Measurements from ENCODE around the gene TUBGCP3. TPM values are rescaled to one million over a fixed set of nuclear protein-coding genes. Genes with fewer than 3 reads are reported as not detected.

The TUBGCP3 gene
- total and polyA plus RNA-seq, 9 donors, result 19.4 to 58.0 (median 29.5) TPM

DNA sequence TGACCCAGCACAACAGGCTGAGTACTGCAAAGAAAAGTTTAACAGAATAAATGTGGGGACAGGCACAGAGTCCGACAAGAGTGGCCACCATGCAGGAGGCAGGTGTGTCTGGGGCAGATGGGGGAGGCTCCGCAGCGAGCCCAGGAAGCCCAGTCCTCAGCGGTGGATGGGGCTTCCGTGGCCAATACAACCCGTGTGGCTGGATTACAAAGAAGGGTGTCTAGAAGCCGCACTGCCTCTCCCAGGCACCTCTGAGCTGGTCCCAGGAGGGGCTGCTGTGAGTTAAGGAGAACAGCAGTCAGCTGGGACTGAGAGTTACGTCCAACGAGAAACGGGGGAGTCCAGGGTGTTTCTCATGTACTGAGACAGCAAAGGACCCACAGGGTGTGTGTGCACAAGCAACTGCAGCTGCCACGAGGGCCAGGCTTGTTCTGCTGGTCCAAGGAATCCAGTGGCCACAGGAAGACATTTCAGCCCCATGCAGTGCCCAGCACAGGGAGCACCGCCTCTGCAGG is 141.5 kb downstream of the TUBGCP3 start:
- no peak for DNase-seq
- no peak overlapping the region for H3K27ac ChIP-seq
- TF ChIP-seq, protein P1, sequence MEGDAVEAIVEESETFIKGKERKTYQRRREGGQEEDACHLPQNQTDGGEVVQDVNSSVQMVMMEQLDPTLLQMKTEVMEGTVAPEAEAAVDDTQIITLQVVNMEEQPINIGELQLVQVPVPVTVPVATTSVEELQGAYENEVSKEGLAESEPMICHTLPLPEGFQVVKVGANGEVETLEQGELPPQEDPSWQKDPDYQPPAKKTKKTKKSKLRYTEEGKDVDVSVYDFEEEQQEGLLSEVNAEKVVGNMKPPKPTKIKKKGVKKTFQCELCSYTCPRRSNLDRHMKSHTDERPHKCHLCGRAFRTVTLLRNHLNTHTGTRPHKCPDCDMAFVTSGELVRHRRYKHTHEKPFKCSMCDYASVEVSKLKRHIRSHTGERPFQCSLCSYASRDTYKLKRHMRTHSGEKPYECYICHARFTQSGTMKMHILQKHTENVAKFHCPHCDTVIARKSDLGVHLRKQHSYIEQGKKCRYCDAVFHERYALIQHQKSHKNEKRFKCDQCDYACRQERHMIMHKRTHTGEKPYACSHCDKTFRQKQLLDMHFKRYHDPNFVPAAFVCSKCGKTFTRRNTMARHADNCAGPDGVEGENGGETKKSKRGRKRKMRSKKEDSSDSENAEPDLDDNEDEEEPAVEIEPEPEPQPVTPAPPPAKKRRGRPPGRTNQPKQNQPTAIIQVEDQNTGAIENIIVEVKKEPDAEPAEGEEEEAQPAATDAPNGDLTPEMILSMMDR (IDR thresholded peaks at IDR 0.05), result no peak
- no peak for TF ChIP-seq POLR2A (IDR thresholded peaks at IDR 0.05)
- no peak for TF ChIP-seq EP300 (IDR thresholded peaks at IDR 0.05)
- H3K4me1 ChIP-seq (ENCODE audit: insufficient read depth), result no peaks in the 10 kb centered on the region
- no peak overlapping the region for H3K4me3 ChIP-seq
- no peaks in the 10 kb centered on the region for H3K27me3 ChIP-seq
- intact Hi-C loops (cut with DNase I), result loop anchor here in 3 of 4 donors (10.0 kb wide), 1 partner anchor 972 kb away; no protein-coding TSS in a partner anchor
- 41 to 56% (median 49%) methylated on average over 12 of the region's 12 CpGs for WGBS, 3 donors
- H3K9me3 ChIP-seq, result no peaks in the 10 kb centered on the region
- H3K36me3 ChIP-seq, result no peaks in the 10 kb centered on the region

DNA sequence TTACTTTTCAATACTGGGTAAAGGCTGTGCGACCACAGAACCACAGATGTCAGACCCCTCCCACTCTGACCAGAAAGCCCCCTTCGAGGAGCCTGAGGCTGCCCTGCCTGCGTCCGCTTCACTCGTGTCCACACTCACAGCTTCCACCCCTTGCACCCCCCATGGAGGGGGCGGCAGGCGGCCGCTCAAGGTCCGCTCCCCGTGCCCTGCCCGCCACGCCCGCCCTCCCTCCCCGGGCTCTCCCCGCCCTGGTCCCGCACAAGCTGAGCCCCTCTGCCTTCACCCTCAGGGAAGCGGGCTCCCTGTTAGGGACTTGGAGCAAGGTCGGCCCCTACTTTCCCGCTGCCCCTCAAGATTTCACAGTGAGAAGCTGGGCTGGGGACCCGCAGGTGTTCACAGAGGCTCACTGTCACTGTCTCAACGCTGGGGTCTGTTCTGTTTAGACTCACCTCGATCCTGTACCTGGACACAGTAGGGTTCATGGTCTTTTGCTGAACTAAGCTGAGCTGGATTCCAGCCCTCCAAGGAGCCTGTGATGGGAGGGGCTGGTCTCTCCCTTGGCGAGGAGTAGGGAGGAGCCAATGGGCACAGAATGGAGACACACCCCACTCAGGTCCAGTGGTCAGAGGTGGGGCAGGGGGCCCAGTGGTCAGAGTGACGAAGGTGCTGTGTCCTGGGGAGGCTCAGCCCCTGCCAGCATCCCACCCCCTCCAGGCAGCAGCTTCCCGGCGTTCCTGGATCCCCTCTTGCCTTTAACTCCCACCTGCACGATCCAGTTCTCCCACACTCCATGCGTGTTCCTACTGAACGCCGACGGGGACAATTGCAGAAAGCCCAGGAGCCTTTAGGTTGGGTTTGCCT is 142.3 kb downstream of the TUBGCP3 start:
- DNase-seq, result no peak
- no peaks in the 10 kb centered on the region for H3K36me3 ChIP-seq
- H3K4me3 ChIP-seq, result no peak overlapping the region
- no peaks in the 10 kb centered on the region for H3K9me3 ChIP-seq
- TF ChIP-seq EP300 (IDR thresholded peaks at IDR 0.05) (no peak), POLR2A (IDR thresholded peaks at IDR 0.05) (no peak)
- TF ChIP-seq, protein P1 (IDR thresholded peaks at IDR 0.05), result no peak
- WGBS, 3 donors, result 48 to 61% (median 52%) methylated on average over 27 to 31 of the region's 31 CpGs
- H3K27ac ChIP-seq, result no peak overlapping the region
- H3K4me1 ChIP-seq (ENCODE audit: insufficient read depth), result no peaks in the 10 kb centered on the region
- no peaks in the 10 kb centered on the region for H3K27me3 ChIP-seq
- intact Hi-C loops (cut with DNase I), result loop anchor here in 3 of 4 donors (10.0 kb wide), 1 partner anchor 971 kb away; no protein-coding TSS in a partner anchor

DNA sequence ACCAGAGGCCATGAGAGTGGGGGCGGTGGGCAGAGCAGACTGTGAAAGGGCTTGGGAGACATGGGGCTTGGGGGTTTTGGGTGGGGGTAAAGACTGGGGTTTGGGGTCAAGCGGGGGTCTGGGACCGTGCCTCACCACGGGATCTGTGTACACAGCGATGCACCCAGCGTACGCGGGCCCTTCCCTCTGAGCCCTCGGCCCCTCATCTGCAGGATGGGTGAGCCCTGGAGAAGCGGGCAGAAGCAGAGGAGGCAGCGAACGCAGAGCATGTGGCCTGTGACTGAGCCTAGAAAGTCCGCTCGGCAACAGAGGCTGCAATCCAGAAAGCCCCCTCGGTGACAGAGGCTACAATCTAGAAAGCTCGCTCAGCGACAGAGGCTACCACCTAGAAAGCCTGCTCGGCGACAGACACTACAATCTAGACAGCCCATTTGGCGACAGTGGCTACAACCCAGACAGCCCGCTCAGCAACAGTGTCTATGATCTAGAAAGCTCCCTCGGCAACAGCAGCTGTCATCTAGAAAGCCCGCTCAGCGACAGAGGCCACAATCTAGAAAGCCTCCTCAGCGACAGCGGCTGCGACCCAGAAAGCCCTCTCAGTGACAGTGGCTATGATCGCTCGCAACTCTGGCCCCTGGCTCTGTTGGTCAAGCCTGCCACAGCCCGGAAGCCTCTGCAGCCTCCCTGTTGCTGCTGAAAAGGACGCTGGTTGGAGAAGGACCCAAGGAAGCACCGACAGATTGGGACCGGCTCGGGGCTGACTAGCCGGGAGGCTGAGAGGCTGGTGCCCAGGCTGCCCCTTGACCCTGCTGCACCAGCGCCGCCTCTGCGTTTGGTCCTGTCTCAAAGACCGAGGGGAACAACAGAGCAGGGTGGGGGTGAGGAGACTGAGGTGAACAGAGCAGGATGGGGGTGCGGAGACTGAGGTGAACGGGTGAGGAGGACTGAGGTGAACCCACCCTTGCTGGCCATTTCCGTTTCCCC is 143.2 kb downstream of the TUBGCP3 start:
- 76 to 78% (median 76%) methylated on average over 42 of the region's 42 CpGs for WGBS, 3 donors
- no peak overlapping the region for H3K27ac ChIP-seq
- H3K36me3 ChIP-seq, result no peaks in the 10 kb centered on the region
- no peak overlapping the region for H3K4me3 ChIP-seq
- no peak for TF ChIP-seq EP300 (IDR thresholded peaks at IDR 0.05)
- TF ChIP-seq, protein P1 (IDR thresholded peaks at IDR 0.05), result no peak
- no peak for TF ChIP-seq POLR2A (IDR thresholded peaks at IDR 0.05)
- no peaks in the 10 kb centered on the region for H3K4me1 ChIP-seq (ENCODE audit: insufficient read depth)
- DNase-seq, result no peak
- intact Hi-C loops (cut with DNase I), result loop anchor here in 3 of 4 donors (10.0 kb wide), 1 partner anchor 970 kb away; no protein-coding TSS in a partner anchor
- no peaks in the 10 kb centered on the region for H3K9me3 ChIP-seq
- no peaks in the 10 kb centered on the region for H3K27me3 ChIP-seq

DNA sequence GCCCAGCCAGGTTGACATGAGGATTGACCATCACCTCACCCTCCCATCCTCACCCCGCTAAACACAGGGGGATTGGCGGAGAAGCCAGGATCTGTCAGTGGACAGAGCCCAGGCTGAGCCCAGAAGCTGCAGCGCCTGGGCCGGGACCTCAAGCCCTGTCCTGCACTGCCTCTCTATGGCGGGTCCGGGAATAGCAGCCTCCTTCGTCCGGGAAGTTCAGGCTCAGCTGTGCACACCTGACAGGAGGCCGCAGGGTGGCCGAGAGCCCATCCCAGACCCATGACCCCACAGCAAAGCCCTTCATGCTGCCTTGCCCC is 144.0 kb downstream of the TUBGCP3 start:
- Histone ChIP-seq H3K36me3 (no peaks in the 10 kb centered on the region), H3K9me3 (no peaks in the 10 kb centered on the region), H3K27me3 (no peaks in the 10 kb centered on the region), H3K4me1 (ENCODE audit: insufficient read depth) (no peaks in the 10 kb centered on the region), H3K27ac (no peak overlapping the region), H3K4me3 (no peak overlapping the region)
- intact Hi-C loops (cut with DNase I), result loop anchor here in 3 of 4 donors (10.0 kb wide), 1 partner anchor 969 kb away; no protein-coding TSS in a partner anchor
- TF ChIP-seq, protein P1 (IDR thresholded peaks at IDR 0.05), result no peak
- TF ChIP-seq POLR2A (IDR thresholded peaks at IDR 0.05) (no peak), EP300 (IDR thresholded peaks at IDR 0.05) (no peak)
- WGBS, 3 donors, result 1 to 2% (median 2%) methylated on average over 10 of the region's 10 CpGs
- peak in 2 of 5 donors; percentile 41 to 52 for DNase-seq
